Measurements from ENCODE around the gene NCK1. TPM values are rescaled to one million over a fixed set of nuclear protein-coding genes. Genes with fewer than 3 reads are reported as not detected.
"Not testable (repeated sequence)": the region's sequence is repeated elsewhere in the genome, so short reads cannot be mapped to it uniquely, and the experiment has no call there.

The NCK1 gene
- total RNA-seq, 1 donor: 42.6 TPM

DNA sequence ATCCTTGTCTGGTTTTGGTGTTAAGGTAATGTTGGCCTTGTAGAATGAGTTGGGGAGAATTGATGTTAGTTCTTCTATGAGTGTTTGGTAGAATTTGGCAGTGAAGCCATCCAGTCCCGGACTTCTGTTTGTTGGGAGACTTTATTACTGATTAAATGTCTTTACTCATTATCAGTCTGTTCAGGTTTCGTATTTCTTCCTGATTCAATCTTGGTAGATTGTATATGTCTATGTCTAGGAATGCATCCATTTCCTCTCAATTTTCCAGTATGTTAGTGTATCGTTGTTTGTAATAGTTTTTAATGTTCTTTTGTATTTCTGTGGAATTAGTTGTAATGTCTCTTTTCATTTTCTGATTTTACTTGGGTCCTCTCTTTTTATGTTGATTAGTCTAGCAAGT is 39.4 kb downstream of the NCK1 start:
- no peak overlapping the region for H3K4me3 ChIP-seq (ENCODE audit: low read depth, low read length)
- TF ChIP-seq CTCF (IDR thresholded peaks at IDR 0.05; ENCODE audit: insufficient read depth, low read length): no peak
- DNase-seq (ENCODE audit: low read depth): no peak

DNA sequence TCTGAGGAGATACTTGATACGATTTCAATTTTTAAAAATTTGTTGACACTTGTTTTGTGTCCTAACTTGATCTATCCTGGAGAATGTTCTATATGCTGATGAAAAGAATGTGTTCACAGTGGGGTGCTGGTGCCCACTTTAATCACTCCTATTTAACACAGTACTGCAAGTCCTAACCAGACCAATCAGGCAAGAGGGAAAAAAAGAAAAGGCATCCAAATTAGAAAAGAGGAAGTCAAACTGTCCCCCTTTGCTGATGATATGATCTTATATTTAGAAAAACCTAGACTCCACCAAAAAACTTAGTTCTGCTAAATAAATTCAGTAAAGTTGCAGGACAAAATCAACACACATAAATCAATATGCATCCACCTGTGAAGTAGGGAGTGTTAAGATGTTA is 40.5 kb downstream of the NCK1 start:
- not testable (repeated sequence) for H3K4me3 ChIP-seq (ENCODE audit: low read depth, low read length); DNase-seq (ENCODE audit: low read depth)

- H3K4me3 ChIP-seq (ENCODE audit: low read depth, low read length): no peak overlapping the region
- no peak for DNase-seq (ENCODE audit: low read depth)
- no peak for TF ChIP-seq CTCF (IDR thresholded peaks at IDR 0.05; ENCODE audit: insufficient read depth, low read length)
Measured at GRCh38 chr3:136903899-136904298, 41.9 kb downstream of the NCK1 start.

- H3K4me3 ChIP-seq (ENCODE audit: low read depth, low read length): no peak overlapping the region
- no peak for DNase-seq (ENCODE audit: low read depth)
- TF ChIP-seq CTCF (IDR thresholded peaks at IDR 0.05; ENCODE audit: insufficient read depth, low read length): no peak
Measured at GRCh38 chr3:136904746-136905145, 42.7 kb downstream of the NCK1 start.

DNA sequence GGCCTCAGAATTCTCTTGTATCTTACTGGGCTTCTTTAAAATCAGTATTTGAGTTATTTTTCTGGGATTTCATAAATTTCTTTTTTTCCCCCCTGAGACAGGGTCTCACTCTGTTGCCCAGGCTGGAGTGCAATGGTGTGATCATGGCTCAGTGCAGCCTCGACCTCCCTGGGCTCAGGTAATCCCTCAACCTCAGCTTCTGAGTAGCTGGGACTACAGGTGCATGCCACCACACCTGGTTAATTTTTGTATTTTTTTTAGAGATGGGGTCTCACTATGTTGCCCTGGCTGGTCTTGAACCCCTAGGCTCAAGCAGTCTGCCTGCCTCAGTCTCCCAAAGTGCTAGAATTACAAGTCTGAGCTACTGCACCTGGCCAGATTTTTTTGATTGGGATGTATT is 43.5 kb downstream of the NCK1 start:
- TF ChIP-seq CTCF (IDR thresholded peaks at IDR 0.05; ENCODE audit: insufficient read depth, low read length): no peak
- DNase-seq (ENCODE audit: low read depth): no peak
- H3K4me3 ChIP-seq (ENCODE audit: low read depth, low read length): no peak overlapping the region

GRCh38 chr3:136906725-136907124 is 44.7 kb downstream of the NCK1 start:
- no peak for TF ChIP-seq CTCF (IDR thresholded peaks at IDR 0.05; ENCODE audit: insufficient read depth, low read length)
- no peak overlapping the region for H3K4me3 ChIP-seq (ENCODE audit: low read depth, low read length)
- DNase-seq (ENCODE audit: low read depth): no peak

DNA sequence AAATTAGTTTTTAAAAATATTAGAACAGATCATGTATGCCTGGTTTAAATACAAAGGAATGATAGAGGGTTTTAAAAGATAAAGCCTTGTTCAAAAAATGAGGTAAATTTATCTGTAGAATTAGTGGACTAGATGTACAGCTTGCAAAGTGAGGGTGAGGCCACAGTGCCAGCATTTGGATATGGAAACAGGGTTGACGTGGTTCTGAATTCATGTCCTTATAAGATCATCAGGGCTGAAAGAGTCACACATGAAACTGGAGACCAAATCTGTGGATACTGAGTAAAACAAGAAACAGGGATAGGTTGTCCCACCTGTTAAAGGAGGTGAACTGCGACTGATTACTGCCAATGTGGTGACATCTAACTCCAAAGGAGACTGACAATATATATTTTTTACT is 46.3 kb downstream of the NCK1 start:
- no peak for TF ChIP-seq CTCF (IDR thresholded peaks at IDR 0.05; ENCODE audit: insufficient read depth, low read length)
- H3K4me3 ChIP-seq (ENCODE audit: low read depth, low read length): no peak overlapping the region
- DNase-seq (ENCODE audit: low read depth): no peak
